Duodenal mucosa (tissue), 2 donors: Measurements from ENCODE around the gene TBX1.

Source experiments
- H3K27ac ChIP-seq: one replicate; pipeline ENCODE4 v1.7.0; 2013; ENCODE audit warnings: low read depth, low read length
- H3K27me3 ChIP-seq, 2 donors: one replicate each; pipeline ENCODE4 v1.7.0; 2013; ENCODE audit warnings: low read length in 2 of 2, control low read depth in 1 of 2; ENCODE audit not compliant: insufficient read depth in 2 of 2, control insufficient read depth in 1 of 2
- H3K36me3 ChIP-seq, 2 donors: one replicate each; pipeline ENCODE4 v1.7.0; 2013; ENCODE audit warnings: low read length in 2 of 2, control low read depth in 1 of 2; ENCODE audit not compliant: insufficient read depth in 2 of 2, control insufficient read depth in 1 of 2
- H3K4me1 ChIP-seq, 2 donors: one replicate each; pipeline ENCODE4 v1.7.0; 2013; ENCODE audit warnings: low read length in 2 of 2, control low read depth in 1 of 2; ENCODE audit not compliant: insufficient read depth in 2 of 2, control insufficient read depth in 1 of 2
- H3K4me3 ChIP-seq, 2 donors: one replicate each; pipeline ENCODE4 v1.7.0; 2013; ENCODE audit warnings: low read length in 2 of 2, low read depth in 1 of 2
- H3K9ac ChIP-seq, 2 donors: one replicate each; pipeline ENCODE4 v1.7.0; 2013; ENCODE audit warnings: low read length in 2 of 2, low read depth in 1 of 2
- H3K9me3 ChIP-seq, 2 donors: one replicate each; pipeline ENCODE4 v1.7.0; 2013; ENCODE audit warnings: low read length in 2 of 2, control low read depth in 1 of 2; ENCODE audit not compliant: control insufficient read depth in 1 of 2

TBX1 gene

DNA sequence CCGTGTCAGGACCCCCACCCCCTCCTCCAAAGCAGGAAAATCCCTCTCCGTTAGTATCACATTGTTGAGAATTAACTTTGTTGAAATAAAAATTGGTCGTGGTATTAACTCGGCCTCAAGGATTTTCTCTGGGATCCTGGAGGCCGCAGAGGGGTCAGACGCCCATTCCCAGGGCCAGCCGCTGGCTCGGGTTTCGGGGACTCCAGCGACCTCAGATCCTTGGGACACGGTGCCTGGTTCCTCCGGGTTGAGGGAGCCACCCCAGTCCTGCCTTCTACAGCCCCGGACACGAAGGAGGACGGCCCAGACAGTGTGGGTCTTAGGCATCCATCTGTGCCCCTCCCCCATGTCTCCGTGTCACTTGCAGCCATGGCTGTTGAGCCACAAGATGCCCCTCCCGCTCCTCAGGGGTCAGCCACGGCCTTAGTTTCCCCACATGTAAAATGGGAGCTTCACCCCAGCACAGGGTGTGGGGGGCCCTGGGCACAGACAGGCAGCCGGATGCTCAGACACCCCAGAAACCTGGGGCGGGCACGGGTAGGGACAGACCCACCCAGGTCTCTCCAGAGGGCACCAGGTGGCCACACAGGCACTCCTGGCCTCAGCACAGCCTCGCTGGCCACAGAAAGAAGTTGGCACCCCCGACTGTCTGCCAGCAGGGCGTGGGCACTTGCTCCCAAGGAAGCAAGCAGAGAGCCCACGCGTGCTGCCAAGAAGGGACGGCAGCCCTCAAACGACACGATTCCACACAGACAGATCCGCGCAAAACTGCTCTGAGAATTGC is 21.7 kb upstream of the TBX1 start:
- Histone ChIP-seq H3K36me3 (no peaks in the 10 kb centered on the region), H3K4me1 (no peaks in the 10 kb centered on the region), H3K27me3 (peaks cover 0 to 3% of the 10 kb centered on the region in 2 donors), H3K4me3 (no peak overlapping the region), H3K9me3 (no peaks in the 10 kb centered on the region), H3K9ac (no peak overlapping the region), H3K27ac (no peak overlapping the region)

DNA sequence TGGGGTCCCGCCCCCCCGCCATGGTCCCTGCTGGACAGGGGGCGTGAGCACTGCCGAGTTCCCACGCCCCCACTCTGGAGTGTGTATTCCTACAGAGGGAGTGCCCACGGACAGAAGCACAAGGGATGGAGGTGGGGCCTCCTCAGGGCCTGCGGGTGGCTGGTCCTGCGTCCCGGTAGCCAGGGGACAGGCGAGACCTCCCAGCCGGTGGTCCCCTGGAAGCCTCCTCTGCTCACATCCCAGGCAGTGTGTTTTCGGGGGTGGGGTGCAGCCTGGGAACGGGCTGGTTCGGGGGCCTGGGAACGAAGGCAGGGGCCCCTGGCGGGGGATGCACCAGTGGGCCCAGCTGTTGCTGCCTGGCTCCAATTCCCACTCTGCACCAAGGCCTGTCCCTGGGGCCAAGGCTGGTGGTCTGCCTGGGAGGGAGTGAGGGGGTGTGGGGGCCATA is 21.1 kb upstream of the TBX1 start:
- Histone ChIP-seq H3K27ac (no peak overlapping the region), H3K9ac (no peak overlapping the region), H3K4me1 (no peaks in the 10 kb centered on the region), H3K36me3 (no peaks in the 10 kb centered on the region), H3K4me3 (no peak overlapping the region), H3K9me3 (no peaks in the 10 kb centered on the region), H3K27me3 (peaks cover 0 to 3% of the 10 kb centered on the region in 2 donors)

DNA sequence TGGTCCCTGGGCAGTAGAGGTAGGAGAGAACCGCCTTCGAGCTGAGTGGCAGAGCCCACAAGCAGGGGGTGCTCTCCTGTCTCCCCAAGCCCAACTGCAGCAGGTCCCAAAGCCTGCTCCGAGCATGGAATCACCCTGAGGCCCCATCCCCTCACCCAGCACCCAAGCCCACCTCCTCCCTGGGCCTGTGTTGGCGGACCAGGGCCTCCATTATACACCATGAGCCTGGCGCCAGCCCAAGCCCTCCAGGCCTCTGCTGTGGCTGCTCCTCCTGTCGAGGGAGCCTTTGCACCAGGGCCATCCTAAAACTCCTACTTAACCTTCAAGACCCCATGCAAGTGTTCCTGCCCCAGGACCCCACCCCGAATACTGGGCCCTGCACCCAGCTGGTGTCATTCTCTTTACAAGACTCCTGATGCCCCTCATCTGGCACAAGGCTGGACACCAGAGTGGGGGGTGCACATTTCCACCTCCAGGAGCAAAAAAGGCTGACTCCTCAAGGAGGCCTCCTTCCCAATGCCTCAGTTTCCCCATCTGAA is 20.6 kb upstream of the TBX1 start:
- no peak overlapping the region for H3K4me3 ChIP-seq
- no peaks in the 10 kb centered on the region for H3K36me3 ChIP-seq
- peaks cover 0 to 3% of the 10 kb centered on the region in 2 donors for H3K27me3 ChIP-seq
- H3K4me1 ChIP-seq, result no peaks in the 10 kb centered on the region
- H3K9me3 ChIP-seq, result no peaks in the 10 kb centered on the region
- no peak overlapping the region for H3K9ac ChIP-seq
- H3K27ac ChIP-seq, result no peak overlapping the region

DNA sequence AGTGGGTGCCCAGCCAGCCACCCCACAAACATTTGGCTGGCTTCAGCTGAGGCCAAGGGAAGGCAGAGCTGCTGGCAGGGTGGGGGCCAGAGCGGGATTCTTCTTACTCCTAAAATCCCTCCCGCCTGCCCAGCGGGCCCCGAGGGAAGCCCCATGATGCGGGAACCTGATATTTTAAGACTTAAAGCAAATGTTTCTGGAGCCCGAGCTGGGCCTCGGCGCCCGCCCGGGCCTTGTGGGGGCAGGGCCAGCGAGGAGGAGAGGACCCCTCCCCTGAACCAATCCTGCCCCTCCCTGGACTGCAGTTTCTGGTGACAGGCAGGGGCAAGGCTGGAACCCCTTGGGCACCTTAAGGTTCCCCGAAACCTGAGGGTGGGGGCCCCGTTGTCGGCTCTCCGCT is 20.0 kb upstream of the TBX1 start:
- no peak overlapping the region for H3K4me3 ChIP-seq
- no peaks in the 10 kb centered on the region for H3K4me1 ChIP-seq
- H3K9me3 ChIP-seq, result no peaks in the 10 kb centered on the region
- no peaks in the 10 kb centered on the region for H3K36me3 ChIP-seq
- H3K27ac ChIP-seq, result no peak overlapping the region
- peaks cover 0 to 3% of the 10 kb centered on the region in 2 donors for H3K27me3 ChIP-seq
- H3K9ac ChIP-seq, result no peak overlapping the region

DNA sequence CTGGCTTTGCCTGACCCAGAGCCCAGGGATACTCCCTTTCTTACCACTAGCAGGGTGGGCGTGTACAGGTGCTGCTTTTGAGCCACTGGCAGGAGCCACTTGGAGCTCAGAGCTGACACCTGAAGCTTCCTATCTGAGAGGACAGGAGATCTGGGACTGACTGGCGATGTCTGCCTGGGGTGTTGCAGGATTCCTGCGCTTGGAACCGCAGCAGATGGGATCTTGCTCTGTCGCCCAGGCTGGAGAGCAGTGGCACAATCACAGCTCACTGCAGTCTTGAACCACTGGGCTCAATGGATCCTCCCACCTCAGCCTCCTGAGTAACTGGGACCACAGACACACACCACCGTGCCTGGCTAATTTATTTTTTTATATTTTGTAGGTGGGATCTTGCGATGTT is 19.5 kb upstream of the TBX1 start:
- Histone ChIP-seq H3K4me1 (no peaks in the 10 kb centered on the region), H3K27ac (no peak overlapping the region), H3K9ac (no peak overlapping the region), H3K36me3 (no peaks in the 10 kb centered on the region), H3K4me3 (no peak overlapping the region), H3K27me3 (peaks cover 0 to 3% of the 10 kb centered on the region in 2 donors), H3K9me3 (no peaks in the 10 kb centered on the region)

DNA sequence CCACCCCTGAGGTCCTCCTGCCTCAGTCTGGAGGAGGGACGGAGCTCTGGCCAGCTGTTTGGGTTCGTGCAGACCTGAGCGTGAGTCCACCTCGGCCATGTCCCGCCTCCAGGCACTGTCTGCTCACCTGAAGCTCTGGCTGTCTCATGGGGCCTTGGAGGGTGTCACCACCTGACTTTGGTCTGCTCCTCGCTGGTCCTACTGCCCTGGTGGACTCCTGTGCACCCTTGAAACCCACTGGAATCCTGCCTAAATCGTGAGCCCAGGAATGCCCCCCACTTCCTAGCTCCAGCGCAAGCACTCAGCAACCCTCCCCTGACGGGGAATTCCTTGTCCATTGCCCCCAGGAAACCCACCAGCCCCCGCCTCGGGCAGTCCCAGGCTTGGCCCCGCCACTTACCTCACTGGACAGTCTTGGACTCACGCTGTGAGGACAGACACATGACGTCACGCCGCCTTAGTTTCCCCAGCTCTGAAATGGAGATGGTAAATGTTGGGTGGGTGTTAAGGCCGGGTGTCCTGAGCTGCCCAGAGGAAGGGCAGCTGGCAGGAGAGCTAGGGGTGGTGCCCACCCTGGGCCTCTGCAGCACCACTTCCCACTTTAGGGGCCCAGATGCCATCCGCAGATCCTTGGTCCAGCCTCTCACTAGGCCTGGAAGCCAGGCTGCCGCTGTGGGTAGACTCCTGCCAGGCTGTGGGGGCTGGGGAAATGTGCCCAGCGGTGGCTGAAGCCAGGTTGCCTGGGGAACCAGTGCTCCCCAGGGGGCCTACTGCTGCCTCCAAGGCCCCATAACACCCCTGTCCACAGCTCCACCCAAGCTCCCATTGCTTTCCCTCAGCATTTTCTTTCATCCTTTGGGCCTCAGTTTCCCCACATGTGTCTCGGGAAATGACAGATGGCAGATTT is 18.2 kb upstream of the TBX1 start:
- no peaks in the 10 kb centered on the region for H3K9me3 ChIP-seq
- no peak overlapping the region for H3K4me3 ChIP-seq
- H3K9ac ChIP-seq, result no peak overlapping the region
- H3K4me1 ChIP-seq, result no peaks in the 10 kb centered on the region
- no peaks in the 10 kb centered on the region for H3K27me3 ChIP-seq
- no peak overlapping the region for H3K27ac ChIP-seq
- no peaks in the 10 kb centered on the region for H3K36me3 ChIP-seq

DNA sequence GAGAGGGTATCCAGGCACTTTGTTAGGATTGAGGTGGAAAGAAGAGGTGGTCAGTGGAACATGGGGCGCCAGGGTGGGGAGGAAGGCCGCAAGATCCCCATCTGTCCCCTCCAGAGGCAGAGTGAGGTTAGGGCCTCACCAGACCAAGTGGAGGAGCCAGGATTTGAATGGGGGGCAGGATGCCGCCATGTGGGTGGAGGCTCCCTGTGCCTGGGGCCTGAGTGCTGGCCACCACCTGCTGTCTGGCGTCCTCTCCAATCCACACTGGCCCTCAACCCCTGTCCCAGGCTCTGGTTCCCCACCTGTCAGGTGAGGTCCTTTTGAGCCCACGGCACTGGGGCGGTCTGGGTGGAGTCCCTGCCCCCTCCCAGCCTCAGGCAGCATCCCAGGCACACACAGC is 17.5 kb upstream of the TBX1 start:
- Histone ChIP-seq H3K27me3 (no peaks in the 10 kb centered on the region), H3K27ac (no peak overlapping the region), H3K9ac (no peak overlapping the region), H3K9me3 (no peaks in the 10 kb centered on the region), H3K4me1 (no peaks in the 10 kb centered on the region), H3K36me3 (no peaks in the 10 kb centered on the region), H3K4me3 (no peak overlapping the region)

DNA sequence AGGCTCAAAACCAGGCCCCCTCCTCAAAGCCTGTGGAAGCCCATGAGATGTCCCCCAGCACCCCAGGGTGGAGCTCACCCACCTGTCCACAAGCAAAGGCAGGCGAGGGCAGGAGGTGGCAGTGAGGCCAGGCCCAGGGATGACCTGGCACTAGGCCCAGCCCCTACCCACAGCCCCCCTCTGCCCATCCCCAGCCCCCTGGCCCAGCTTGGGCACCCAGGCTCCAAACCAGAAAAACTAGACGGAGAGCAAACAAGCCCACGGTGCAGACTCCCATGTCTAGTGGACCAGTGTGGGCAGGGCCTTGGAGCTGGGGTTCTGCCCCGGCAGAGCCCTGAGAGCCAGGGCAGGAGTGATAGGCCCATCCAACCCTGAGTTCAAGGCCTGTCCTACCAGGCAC is 16.9 kb upstream of the TBX1 start:
- no peak overlapping the region for H3K9ac ChIP-seq
- no peaks in the 10 kb centered on the region for H3K36me3 ChIP-seq
- no peaks in the 10 kb centered on the region for H3K4me1 ChIP-seq
- no peaks in the 10 kb centered on the region for H3K27me3 ChIP-seq
- no peak overlapping the region for H3K27ac ChIP-seq
- H3K9me3 ChIP-seq, result no peaks in the 10 kb centered on the region
- no peak overlapping the region for H3K4me3 ChIP-seq

DNA sequence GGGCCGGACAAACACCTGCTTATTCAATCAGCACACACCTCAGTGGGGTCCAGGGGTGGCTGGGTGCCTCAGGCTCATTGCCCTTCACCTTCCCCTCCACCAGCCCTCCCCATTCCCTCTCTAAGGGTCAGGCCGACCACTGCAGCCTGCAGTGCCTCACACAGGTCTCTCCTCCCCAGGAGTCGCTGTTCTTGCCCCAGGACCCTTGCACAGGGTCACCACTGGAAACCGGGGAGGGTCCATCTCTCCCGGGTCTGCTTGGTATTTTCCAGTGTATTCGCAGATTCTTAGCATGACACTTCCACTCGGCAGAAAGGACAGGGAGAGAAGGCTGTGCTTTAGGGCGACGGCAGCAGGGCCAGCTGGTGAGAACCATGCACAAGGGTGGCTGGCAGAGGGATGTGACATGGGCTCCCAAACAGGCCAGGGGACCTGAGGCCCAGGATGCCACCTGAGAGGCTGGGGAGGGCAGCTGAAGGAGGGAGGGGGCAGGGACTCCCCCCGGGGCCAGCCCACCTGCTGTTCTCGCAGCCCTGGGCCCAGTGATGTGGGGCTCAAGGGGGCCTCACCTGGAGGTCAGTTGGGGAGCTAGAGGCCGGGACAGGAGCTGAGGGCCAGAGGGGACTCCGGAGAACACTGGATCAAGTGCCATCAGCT is 16.1 kb upstream of the TBX1 start:
- Histone ChIP-seq H3K9me3 (no peaks in the 10 kb centered on the region), H3K4me3 (no peak overlapping the region), H3K36me3 (no peaks in the 10 kb centered on the region), H3K4me1 (no peaks in the 10 kb centered on the region), H3K27ac (no peak overlapping the region), H3K9ac (no peak overlapping the region), H3K27me3 (no peaks in the 10 kb centered on the region)
